GM18909 (cell line): ENCODE data around the gene RETREG3.
"Not testable (repeated sequence)": the region's sequence is repeated elsewhere in the genome, so short reads cannot be mapped to it uniquely, and the experiment has no call there.

Experiments used
- ATAC-seq: cut with Tn5 transposase; IDR thresholded peaks from one replicate; pipeline ENCODE4 v1.9.1; 2021; ENCODE audit warnings: mild to moderate bottlenecking; ENCODE audit not compliant: unreplicated experiment, poor library complexity

RETREG3 gene

DNA sequence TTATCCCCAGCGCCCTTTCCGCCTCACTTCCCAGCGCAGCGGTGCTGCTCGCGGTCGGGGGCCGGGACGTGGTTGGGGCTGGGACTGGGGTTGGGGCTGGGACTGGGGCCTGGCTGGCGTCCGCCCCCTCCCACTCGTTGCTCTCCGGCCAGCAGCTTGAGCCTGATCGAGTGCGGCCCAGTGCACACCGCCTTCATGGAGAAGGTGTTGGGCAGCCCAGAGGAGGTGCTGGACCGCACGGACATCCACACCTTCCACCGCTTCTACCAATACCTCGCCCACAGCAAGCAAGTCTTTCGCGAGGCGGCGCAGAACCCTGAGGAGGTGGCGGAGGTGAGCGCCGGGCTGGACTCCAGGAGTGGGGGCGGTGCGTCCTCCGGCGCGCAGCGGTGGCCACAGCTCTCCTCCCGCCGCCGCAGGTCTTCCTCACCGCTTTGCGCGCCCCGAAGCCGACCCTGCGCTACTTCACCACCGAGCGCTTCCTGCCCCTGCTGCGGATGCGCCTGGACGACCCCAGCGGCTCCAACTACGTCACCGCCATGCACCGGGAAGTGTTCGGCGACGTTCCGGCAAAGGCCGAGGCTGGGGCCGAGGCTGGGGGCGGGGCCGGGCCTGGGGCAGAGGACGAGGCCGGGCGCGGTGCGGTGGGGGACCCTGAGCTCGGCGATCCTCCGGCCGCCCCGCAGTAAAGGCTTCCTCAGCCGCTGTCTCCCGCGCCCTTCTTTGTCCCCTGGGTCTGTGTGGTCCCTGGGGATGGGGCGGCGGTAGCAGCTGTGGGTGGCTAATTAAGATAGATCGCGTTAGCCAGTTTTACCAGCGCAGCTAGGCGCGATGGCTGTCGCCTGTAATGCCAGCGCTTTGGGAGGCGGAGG is 54.7 kb downstream of the RETREG3 start:
- peak; percentile 80 for ATAC-seq

- no peak for ATAC-seq
Measured at GRCh38 chr17:42553866-42554249, 55.3 kb downstream of the RETREG3 start.

DNA sequence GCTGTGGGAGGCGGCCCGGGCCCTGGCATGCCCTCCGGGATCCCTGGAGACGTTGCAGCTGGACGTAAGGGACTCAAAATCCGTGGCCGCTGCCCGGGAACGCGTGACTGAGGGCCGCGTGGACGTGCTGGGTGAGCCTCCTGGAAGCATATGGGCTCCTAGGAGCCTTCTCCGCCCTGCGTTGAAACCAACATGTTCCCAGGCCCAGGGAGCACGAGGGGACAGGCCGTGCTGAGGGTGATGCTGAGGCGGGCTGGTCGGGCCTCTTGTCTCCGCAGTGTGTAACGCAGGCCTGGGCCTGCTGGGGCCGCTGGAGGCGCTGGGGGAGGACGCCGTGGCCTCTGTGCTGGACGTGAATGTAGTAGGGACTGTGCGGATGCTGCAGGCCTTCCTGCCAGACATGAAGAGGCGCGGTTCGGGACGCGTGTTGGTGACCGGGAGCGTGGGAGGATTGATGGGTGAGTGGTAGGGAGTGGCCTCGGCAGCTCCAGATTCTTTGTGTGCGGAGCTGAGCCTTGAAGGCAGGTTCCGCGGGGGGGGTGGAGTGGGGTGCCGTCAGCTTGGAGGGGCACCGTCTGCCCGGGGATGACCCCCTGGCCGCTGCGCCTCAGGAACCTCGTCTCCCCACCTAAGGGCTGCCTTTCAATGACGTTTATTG is 55.9 kb downstream of the RETREG3 start:
- ATAC-seq: no peak

DNA sequence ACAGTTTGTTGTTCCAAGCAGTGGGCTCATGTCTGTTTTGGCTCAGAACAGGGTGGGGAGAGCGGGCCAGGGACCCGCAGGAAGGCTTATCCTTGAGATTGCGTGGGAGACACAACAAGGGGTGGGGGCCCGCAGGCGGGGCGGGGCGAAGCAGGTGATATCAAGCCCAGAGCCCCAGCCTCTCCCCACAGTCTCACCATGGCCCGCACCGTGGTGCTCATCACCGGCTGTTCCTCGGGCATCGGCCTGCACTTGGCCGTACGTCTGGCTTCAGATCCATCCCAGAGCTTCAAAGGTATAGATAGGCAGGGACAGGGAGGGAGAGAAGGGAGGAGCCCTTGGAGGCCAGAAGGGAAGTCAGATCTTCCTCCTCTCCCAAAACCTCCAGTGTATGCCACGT is 56.4 kb downstream of the RETREG3 start, which contains the start of gene HSD17B1:
HSD17B1 (plus strand) TSS at position 188 of the 400 bp plus-strand sequence; CDS start at position 199, 11 bp downstream.
- ATAC-seq: not testable (repeated sequence)

DNA sequence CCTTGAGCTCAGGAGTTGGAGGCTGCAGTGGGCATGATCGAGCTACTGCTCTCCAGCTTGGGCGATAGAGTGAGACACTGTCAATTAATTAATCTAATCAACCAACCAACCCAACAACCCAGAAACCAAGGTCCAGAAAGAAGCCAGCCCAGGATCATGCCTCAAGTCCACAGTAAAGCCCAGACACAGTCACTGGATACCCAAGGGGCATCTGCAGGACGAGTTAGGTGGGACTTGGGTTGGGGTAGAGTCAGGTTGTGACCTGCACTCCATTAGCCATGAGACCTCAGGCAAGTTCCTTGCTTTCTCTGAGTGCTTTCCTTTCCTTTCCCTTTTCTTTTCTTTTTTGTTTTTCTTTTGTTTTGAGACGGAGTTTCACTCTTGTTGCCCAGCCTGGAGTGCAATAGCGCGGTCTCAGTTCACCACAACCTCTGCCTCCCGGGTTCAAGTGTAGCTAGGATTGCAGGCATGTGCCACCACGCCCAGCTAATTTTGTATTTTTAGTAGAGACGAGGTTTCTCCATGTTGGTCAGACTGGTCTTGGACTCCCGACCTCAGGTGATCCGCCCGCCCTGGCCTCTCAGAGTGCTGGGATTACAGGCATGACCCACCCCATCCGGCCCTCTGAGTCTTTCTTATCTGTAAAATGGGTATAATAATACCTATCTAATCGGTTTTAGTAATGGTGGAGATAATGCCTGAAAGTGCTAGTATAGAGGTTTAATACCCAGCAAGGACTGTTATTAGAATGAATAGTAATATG is 60.0 kb downstream of the RETREG3 start:
- no peak for ATAC-seq

DNA sequence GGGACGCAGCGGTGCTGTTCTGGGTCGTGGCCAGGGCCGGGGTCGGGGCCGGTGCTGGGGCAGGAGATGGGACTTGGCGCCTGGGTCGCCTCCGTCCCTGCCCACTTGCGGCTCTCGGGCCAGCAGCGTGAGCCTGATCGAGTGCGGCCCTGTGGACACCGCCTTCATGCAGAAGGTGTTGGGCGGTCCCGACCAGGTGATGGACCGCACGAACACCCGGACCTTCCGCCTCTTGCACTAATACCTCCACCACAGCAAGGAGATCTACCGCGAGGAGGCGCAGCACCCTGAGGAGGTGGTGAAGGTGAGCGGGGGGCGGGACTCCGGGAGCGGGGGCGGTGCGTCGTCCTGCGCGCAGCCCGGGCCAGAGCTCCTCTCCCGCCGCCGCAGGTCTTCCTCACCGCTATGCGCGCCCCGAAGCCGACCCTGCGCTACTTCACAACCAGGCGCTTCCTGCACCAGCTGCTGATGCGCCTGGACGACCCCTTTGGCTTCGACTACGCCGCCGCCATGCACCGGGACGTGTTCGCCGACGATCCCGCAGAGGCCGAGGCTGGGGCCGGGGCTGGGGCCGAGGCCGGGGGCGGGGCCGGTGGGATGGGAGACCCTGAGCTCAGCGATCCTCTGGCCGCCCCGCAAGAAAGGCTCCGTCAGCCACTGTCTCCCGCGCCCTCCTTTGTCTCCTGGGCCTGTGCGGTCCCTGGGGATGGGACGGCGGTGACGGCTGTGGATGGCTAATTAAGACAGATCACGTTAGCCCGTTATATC is 60.9 kb downstream of the RETREG3 start:
- ATAC-seq: peak; percentile 62

GRCh38 chr17:42547698-42548069 is 61.5 kb downstream of the RETREG3 start:
- no peak for ATAC-seq

- no peak for ATAC-seq
Measured at GRCh38 chr17:42547001-42547461, 62.1 kb downstream of the RETREG3 start.

DNA sequence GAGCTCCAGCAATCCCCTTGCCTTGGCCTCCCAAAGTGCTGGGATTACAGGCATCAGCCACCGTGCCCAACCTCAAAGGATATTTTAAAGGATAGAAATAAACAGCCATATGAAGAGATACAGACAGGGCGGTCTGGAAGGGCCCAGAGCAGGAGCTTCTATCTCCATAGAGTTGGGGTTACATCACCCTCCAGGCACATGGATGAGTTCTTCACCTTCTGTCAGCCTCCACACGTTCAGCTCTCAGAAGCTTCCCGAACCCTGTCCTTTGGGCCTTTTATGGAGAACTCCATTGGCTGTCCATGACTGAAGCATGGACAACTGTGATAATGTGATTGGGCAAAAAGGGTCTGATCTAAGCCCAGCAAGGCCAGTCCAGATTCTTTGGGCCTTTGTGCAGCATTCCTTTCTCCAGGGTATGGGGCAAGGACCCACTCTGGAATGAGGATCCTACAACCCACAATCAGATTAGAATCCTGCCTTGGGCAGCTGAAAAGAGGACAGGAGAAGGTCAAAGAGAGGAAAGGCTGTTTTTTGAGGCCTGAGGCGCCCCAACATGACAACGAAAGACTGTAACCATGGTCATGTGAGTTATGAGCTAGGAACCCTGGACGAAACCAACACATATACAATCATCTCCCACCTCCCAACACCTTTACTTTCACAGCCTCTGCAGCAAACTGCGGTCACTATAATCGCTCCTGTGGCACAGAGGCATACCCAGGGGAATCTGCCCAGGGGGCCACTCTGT is 63.2 kb downstream of the RETREG3 start:
- ATAC-seq: not testable (repeated sequence)

DNA sequence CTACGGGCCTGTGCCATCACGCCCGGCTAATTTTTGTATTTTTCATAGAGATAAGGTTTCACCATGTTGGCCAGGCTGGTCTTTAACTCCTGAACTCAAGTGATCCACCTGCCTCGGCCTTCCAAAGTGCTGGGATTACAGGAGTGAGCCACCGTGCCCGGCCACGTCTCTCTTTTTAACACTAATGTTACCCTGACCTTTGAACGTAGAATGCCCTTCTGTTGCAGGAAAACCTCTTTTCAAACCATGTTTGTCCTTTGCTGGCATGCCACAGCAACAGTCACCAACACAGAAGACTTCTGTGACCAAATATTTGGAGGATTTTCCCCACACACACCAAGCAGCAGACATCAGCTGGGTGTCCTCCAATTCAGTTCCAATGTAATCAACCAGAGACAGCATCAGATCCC is 64.3 kb downstream of the RETREG3 start:
- no peak for ATAC-seq

DNA sequence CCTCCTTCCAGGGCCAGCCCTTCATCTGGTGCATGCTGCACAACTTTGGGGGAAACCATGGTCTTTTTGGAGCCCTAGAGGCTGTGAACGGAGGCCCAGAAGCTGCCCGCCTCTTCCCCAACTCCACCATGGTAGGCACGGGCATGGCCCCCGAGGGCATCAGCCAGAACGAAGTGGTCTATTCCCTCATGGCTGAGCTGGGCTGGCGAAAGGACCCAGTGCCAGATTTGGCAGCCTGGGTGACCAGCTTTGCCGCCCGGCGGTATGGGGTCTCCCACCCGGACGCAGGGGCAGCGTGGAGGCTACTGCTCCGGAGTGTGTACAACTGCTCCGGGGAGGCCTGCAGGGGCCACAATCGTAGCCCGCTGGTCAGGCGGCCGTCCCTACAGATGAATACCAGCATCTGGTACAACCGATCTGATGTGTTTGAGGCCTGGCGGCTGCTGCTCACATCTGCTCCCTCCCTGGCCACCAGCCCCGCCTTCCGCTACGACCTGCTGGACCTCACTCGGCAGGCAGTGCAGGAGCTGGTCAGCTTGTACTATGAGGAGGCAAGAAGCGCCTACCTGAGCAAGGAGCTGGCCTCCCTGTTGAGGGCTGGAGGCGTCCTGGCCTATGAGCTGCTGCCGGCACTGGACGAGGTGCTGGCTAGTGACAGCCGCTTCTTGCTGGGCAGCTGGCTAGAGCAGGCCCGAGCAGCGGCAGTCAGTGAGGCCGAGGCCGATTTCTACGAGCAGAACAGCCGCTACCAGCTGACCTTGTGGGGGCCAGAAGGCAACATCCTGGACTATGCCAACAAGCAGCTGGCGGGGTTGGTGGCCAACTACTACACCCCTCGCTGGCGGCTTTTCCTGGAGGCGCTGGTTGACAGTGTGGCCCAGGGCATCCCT is 65.7 kb downstream of the RETREG3 start:
- no peak for ATAC-seq

GRCh38 chr17:42541041-42541833 is 67.9 kb downstream of the RETREG3 start:
- no peak for ATAC-seq

GRCh38 chr17:42540558-42540957 is 68.6 kb downstream of the RETREG3 start:
- not testable (repeated sequence) for ATAC-seq

DNA sequence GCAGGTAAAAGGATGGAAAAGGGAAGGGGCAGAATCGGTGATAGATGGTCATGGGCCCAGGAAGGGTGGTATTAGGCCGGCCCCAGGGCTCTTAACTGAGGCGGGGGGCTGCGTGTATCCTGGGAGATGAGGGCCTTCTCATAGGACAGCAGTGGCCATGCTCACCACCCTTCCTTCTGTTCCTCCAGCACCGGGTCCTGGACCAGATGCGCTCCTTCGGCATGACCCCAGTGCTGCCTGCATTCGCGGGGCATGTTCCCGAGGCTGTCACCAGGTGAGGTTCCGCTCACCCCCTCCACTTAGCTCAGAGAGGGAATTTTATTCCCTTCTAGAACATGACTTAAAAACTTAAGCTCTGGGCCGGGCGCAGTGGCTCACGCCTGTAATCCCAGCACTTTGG is 70.7 kb downstream of the RETREG3 start:
- no peak for ATAC-seq

DNA sequence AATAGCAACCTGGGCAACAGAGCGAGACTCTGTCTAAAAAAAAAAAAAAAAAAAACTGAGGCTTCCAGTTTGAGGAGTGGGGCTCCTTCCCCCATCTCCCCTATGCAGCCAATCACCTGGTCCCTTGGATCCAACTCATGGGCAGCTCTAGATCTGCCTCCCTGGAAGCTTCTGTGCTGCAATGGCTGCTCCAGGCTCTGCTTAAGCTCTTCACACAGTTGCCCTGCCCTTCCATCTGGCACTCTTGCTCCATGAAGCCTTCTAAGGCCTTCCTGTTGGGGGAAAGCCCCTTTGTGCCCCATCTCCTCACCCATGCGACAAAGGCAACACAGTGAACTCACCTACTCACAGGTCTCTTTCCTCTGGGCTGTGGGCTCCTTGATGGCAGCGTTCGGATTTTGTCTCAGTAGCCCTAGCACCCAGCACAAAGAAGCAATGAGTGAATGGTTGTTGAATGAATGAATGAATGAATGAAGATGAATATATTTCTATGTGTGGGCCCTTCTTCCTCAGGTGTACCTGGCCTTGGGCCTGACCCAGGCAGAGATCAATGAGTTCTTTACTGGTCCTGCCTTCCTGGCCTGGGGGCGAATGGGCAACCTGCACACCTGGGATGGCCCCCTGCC is 71.2 kb downstream of the RETREG3 start:
- no peak for ATAC-seq

- no peak for ATAC-seq
Measured at GRCh38 chr17:42537156-42537805, 71.9 kb downstream of the RETREG3 start.
